HT-29 (cell line): ENCODE data around the gene EVA1B. TPM values are rescaled to one million over a fixed set of nuclear protein-coding genes. Genes with fewer than 3 reads are reported as not detected.

Source experiments
- DNase-seq: peaks from one replicate; pipeline ENCODE4 v3.0.0-alpha.2; 2015; ENCODE audit warnings: low spot score
- total RNA-seq: library from RNA; depleted of rRNA; stranded (reverse); fragments of >200 nt; shearing (Covaris generic); gene quantifications from 2 replicates; pipeline ENCODE4 v1.2.3, GENCODE V29; 2014; rRNA removed

The EVA1B gene
- total RNA-seq, 1 experiment from 2014 or later: 25.0 TPM

GRCh38 chr1:36279789-36280296, 43.6 kb downstream of the EVA1B start:
- DNase-seq: no peak

GRCh38 chr1:36279110-36279788, 44.2 kb downstream of the EVA1B start:
- no peak for DNase-seq

- DNase-seq: no peak
Observed at GRCh38 chr1:36276688-36277087, 46.8 kb downstream of the EVA1B start.

GRCh38 chr1:36274201-36274600, 49.2 kb downstream of the EVA1B start:
- no peak for DNase-seq

GRCh38 chr1:36273024-36273423, 50.4 kb downstream of the EVA1B start:
- no peak for DNase-seq

Other genes with a start within 250 kb of the EVA1B start
- gene TEKT2, start 239.6 kb downstream of the EVA1B start, total RNA-seq: not detected in 2 replicates
- gene ADPRS, start 234.8 kb downstream of the EVA1B start, total RNA-seq: 61.8 and 68.7 TPM in 2 replicates
- not detected in 2 replicates for gene COL8A2, start 198.4 kb downstream of the EVA1B start, total RNA-seq
- gene TRAPPC3, start 174.2 kb downstream of the EVA1B start, total RNA-seq: 65.8 and 80.9 TPM in 2 replicates
- gene MAP7D1, start 167.5 kb downstream of the EVA1B start, total RNA-seq: 76.6 and 81.5 TPM in 2 replicates
- gene THRAP3, start 99.2 kb downstream of the EVA1B start, total RNA-seq: 46.6 and 64.4 TPM in 2 replicates
- gene SH3D21, start 17.3 kb downstream of the EVA1B start, total RNA-seq: 12.6 and 14.8 TPM in 2 replicates
- 21.0 and 26.2 TPM in 2 replicates for gene STK40, start 62.3 kb upstream of the EVA1B start, total RNA-seq
- 13.4 and 13.8 TPM in 2 replicates for gene LSM10, start 74.3 kb upstream of the EVA1B start, total RNA-seq
- 1.1 and 2.0 TPM in 2 replicates for gene OSCP1, start 126.8 kb upstream of the EVA1B start, total RNA-seq
- gene MRPS15, start 140.7 kb upstream of the EVA1B start, total RNA-seq: 184 and 209 TPM in 2 replicates
- under 0.01 TPM in 1 of 2 replicates, not detected in the other for gene CSF3R, start 159.3 kb upstream of the EVA1B start, total RNA-seq